NCI-H2227 treated with DMSO at 0.1 percent for 48 hours (cell line): Measurements from ENCODE around the gene CDHR3.

Experiments
- DNase-seq: peaks from one replicate; lab custom pipeline; 2025; lab: John Stamatoyannopoulos, UW

The CDHR3 gene

GRCh38 chr7:106023369-106024322 is 60.6 kb downstream of the CDHR3 start:
- no peak for DNase-seq

- no peak for DNase-seq
Measured at GRCh38 chr7:106026101-106026500, 63.0 kb downstream of the CDHR3 start.

GRCh38 chr7:106029451-106029850 is 66.4 kb downstream of the CDHR3 start:
- no peak for DNase-seq

- DNase-seq: no peak
Measured at GRCh38 chr7:106029941-106030340, 66.9 kb downstream of the CDHR3 start.

GRCh38 chr7:106031300-106032035 is 68.4 kb downstream of the CDHR3 start:
- peak; percentile 88 for DNase-seq

- no peak for DNase-seq
Measured at GRCh38 chr7:106032295-106032694, 69.2 kb downstream of the CDHR3 start.

GRCh38 chr7:106033735-106034134 is 70.7 kb downstream of the CDHR3 start:
- DNase-seq: no peak

GRCh38 chr7:106034383-106034782 is 71.3 kb downstream of the CDHR3 start:
- DNase-seq: no peak

- DNase-seq: no peak
Measured at GRCh38 chr7:106035568-106035967, 72.5 kb downstream of the CDHR3 start.

GRCh38 chr7:106036004-106036403 is 72.9 kb downstream of the CDHR3 start:
- no peak for DNase-seq

GRCh38 chr7:106037489-106038176 is 74.6 kb downstream of the CDHR3 start:
- DNase-seq: no peak

- DNase-seq: no peak
Measured at GRCh38 chr7:106038289-106038688, 75.2 kb downstream of the CDHR3 start.

GRCh38 chr7:106038916-106039315 is 75.9 kb downstream of the CDHR3 start:
- no peak for DNase-seq

GRCh38 chr7:106039486-106040060 is 76.5 kb downstream of the CDHR3 start:
- DNase-seq: no peak

- peak; percentile 51 for DNase-seq
Measured at GRCh38 chr7:106041140-106041717, 78.2 kb downstream of the CDHR3 start.

GRCh38 chr7:106042196-106042611 is 79.1 kb downstream of the CDHR3 start:
- no peak for DNase-seq

- DNase-seq: no peak
Measured at GRCh38 chr7:106045139-106045538, 82.1 kb downstream of the CDHR3 start.

- DNase-seq: no peak
Measured at GRCh38 chr7:106045586-106045985, 82.5 kb downstream of the CDHR3 start.

- no peak for DNase-seq
Measured at GRCh38 chr7:106047184-106047583, 84.1 kb downstream of the CDHR3 start.

GRCh38 chr7:106047818-106048705 is 85.0 kb downstream of the CDHR3 start:
- peak; percentile 81 for DNase-seq

- no peak for DNase-seq
Measured at GRCh38 chr7:106048706-106049020, 85.6 kb downstream of the CDHR3 start.
